ENCODE data around the gene AKAP8. TPM values are rescaled to one million over a fixed set of nuclear protein-coding genes. Genes with fewer than 3 reads are reported as not detected.
A peak's percentile ranks its signal among the peaks of the same experiment; 100 is the strongest.

Gene AKAP8
- total RNA-seq, 2 experiments from 2014 or later = 22.2 to 52.3 TPM

- Histone ChIP-seq H3K4me1 (ENCODE audit: insufficient read depth, low read length, poor library complexity, severe bottlenecking) (peaks cover 61% of the 10 kb centered on the region), H2AFZ (ENCODE audit: low read length) (no peak overlapping the region), H3K36me3 (ENCODE audit: insufficient read depth, low read length) (peaks cover 32% of the 10 kb centered on the region), H3K9me3 (ENCODE audit: low read length) (no peaks in the 10 kb centered on the region), H3K27ac (ENCODE audit: low read depth, low read length, poor library complexity, severe bottlenecking) (peak overlapping the region; percentile 9), H3K4me3 (ENCODE audit: low read depth, low read length, poor library complexity, severe bottlenecking) (no peak overlapping the region), H3K79me2 (ENCODE audit: insufficient read depth, low read depth, low read length) (peaks cover 99% of the 10 kb centered on the region), H4K20me1 (ENCODE audit: insufficient read depth, low read length) (peaks cover 66% of the 10 kb centered on the region), H3K9me2 (ENCODE audit: insufficient read depth, low read length) (no peaks in the 10 kb centered on the region), H3K4me2 (ENCODE audit: low read length) (peak overlapping the region; percentile 75)
- CTCF ChIA-PET (ENCODE audit: unreplicated experiment) = no interaction called here
- no TSS peak for BruUV-seq (replicated peaks)
- POLR2A ChIA-PET = interaction anchor here (0.6 to 2.0 kb wide), 3 partner anchors 15 to 43 kb away, joined by 3 to 9 read pairs (median 5); no protein-coding TSS in a partner anchor
- TF ChIP-seq EZH2phosphoT487 (IDR thresholded peaks at IDR 0.05; ENCODE audit: borderline replicate concordance, low read depth, low read length) (no peak), CTCF (conservative IDR thresholded peaks at IDR 0.05; ENCODE audit: low read length) (no peak)
- intact Hi-C loops (cut with micrococcal nuclease; ENCODE audit: unreplicated experiment) = no loop called here
- no peak for DNase-seq (ENCODE audit: low spot score)
Observed at GRCh38 chr19:15318241-15318691, 61.3 kb downstream of the AKAP8 start.

- CTCF ChIA-PET (ENCODE audit: unreplicated experiment) = interaction anchor here (0.5 kb wide), 1 partner anchor 150 kb away, joined by 4 read pairs; no protein-coding TSS in a partner anchor
- peaks cover 64% of the 10 kb centered on the region for H4K20me1 ChIP-seq (ENCODE audit: insufficient read depth, low read length)
Observed at GRCh38 chr19:15317392-15318071, 62.1 kb downstream of the AKAP8 start.

More at GRCh38 chr19:15317392-15318071, 62.1 kb downstream of the AKAP8 start:
- TF ChIP-seq CTCF (conservative IDR thresholded peaks at IDR 0.05; ENCODE audit: low read length) (no peak), EZH2phosphoT487 (IDR thresholded peaks at IDR 0.05; ENCODE audit: borderline replicate concordance, low read depth, low read length) (no peak)
- no peak for DNase-seq (ENCODE audit: low spot score)
- intact Hi-C loops (cut with micrococcal nuclease; ENCODE audit: unreplicated experiment) = no loop called here
- BruUV-seq (replicated peaks) = no TSS peak
- POLR2A ChIA-PET = interaction anchor here (0.6 to 2.0 kb wide), 7 partner anchors 9 to 251 kb away, joined by 3 to 9 read pairs (median 5); no protein-coding TSS in a partner anchor
- peak overlapping the region; percentile 39 for H3K4me3 ChIP-seq (ENCODE audit: low read depth, low read length, poor library complexity, severe bottlenecking)
- no peaks in the 10 kb centered on the region for H3K9me3 ChIP-seq (ENCODE audit: low read length)
- H3K4me2 ChIP-seq (ENCODE audit: low read length) = peak overlapping the region; percentile 75
- no peaks in the 10 kb centered on the region for H3K9me2 ChIP-seq (ENCODE audit: insufficient read depth, low read length)
- no peak overlapping the region for H2AFZ ChIP-seq (ENCODE audit: low read length)
- peaks cover 99% of the 10 kb centered on the region for H3K79me2 ChIP-seq (ENCODE audit: insufficient read depth, low read depth, low read length)
- H3K27ac ChIP-seq (ENCODE audit: low read depth, low read length, poor library complexity, severe bottlenecking) = peak overlapping the region; percentile 55
- peaks cover 61% of the 10 kb centered on the region for H3K4me1 ChIP-seq (ENCODE audit: insufficient read depth, low read length, poor library complexity, severe bottlenecking)
- H3K36me3 ChIP-seq (ENCODE audit: insufficient read depth, low read length) = peaks cover 35% of the 10 kb centered on the region

Measured in OCI-LY7 (cell line).